Activated naive CD4-positive, alpha-beta T cell treated with anti-CD3 and anti-CD28 coated beads, Interleukin-2, amount 10 ng/mL, durations not matched to agents 7 days and 5 days (primary cell): ENCODE measurements around the gene SKA2.
A peak's percentile ranks its signal among the peaks of the same experiment; 100 is the strongest.
"Not testable (repeated sequence)": the region's sequence is repeated elsewhere in the genome, so short reads cannot be mapped to it uniquely, and the experiment has no call there.

ENCODE experiments used
- CTCF ChIA-PET: fragments of 350-600 bp; sonication (Branson Sonifier 250); formaldehyde crosslinking; loops from one replicate; lab custom pipeline; 2021; ENCODE audit warnings: antibody characterized with exemption; lab: Charles Lee
- DNase-seq: peaks from one replicate; pipeline ENCODE4 v3.0.0-alpha.2; 2020
- H3K27ac Mint-ChIP-seq: one replicate; pipeline ENCODE4 v1.8.0; 2021; ENCODE audit warnings: mild to moderate bottlenecking, moderate library complexity, mixed read lengths
- H3K27me3 Mint-ChIP-seq: one replicate; pipeline ENCODE4 v1.8.0; 2021; ENCODE audit warnings: mild to moderate bottlenecking, mixed read lengths
- H3K36me3 Mint-ChIP-seq: one replicate; pipeline ENCODE4 v1.8.0; 2021; ENCODE audit warnings: mixed read lengths
- H3K4me1 Mint-ChIP-seq: one replicate; pipeline ENCODE4 v1.8.0; 2021; ENCODE audit warnings: mixed read lengths
- H3K4me3 Mint-ChIP-seq: one replicate; pipeline ENCODE4 v1.8.0; 2021; ENCODE audit warnings: mild to moderate bottlenecking, moderate library complexity, mixed read lengths
- H3K9me3 Mint-ChIP-seq: one replicate; pipeline ENCODE4 v1.8.0; 2021; ENCODE audit warnings: mixed read lengths

SKA2 gene

DNA sequence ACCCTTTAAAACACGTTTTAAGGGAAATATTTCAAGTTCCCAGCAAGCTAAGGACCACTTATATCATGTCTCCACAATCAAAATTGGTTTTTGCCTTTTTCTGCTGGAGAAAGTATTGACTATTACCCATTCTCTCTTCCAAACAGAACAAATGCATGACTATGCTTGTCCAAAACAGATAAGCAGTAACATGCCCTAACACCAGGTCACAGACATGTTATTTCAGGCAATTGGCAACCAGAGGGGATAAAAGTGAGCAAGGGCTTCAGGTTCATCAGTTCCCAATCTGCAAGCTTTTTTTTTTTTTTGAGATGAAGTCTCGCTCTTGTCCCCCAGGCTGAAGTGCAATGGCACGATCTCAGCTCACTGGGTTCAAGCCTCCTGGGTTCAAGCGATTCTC is 15.0 kb downstream of the SKA2 start:
- H3K27me3 Mint-ChIP-seq, result no peaks in the 10 kb centered on the region
- no peaks in the 10 kb centered on the region for H3K4me1 Mint-ChIP-seq
- peaks cover 21% of the 10 kb centered on the region for H3K36me3 Mint-ChIP-seq
- no peak overlapping the region for H3K27ac Mint-ChIP-seq
- DNase-seq, result no peak
- H3K9me3 Mint-ChIP-seq, result no peaks in the 10 kb centered on the region
- CTCF ChIA-PET, result interaction anchor here (0.7 kb wide), 1 partner anchor 993 kb away, joined by 3 read pairs; no protein-coding TSS in a partner anchor
- no peak overlapping the region for H3K4me3 Mint-ChIP-seq

DNA sequence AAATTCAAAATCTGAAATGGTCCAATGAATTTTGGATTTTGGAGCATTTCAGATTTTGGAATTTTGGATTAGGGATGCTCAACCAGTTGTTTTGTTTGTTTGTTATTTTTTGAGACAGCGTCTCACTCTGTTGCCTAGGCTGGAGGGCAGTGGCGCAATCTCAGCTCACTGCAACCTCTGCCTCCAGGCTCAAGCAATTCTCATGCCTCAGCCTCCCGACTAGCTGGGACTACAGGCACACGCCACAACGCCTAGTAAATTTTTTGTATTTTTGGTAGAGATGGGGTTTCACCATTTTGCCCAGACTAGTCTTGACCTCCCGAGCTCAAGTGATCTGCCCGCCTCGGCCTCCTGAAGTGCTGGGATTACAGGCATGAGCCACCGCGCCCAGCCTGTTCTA is 16.6 kb downstream of the SKA2 start:
- H3K4me3 Mint-ChIP-seq, CTCF ChIA-PET, H3K9me3 Mint-ChIP-seq, H3K4me1 Mint-ChIP-seq, DNase-seq, H3K27ac Mint-ChIP-seq, H3K27me3 Mint-ChIP-seq: not testable (repeated sequence)
- H3K36me3 Mint-ChIP-seq, result peaks cover 15% of the 10 kb centered on the region

DNA sequence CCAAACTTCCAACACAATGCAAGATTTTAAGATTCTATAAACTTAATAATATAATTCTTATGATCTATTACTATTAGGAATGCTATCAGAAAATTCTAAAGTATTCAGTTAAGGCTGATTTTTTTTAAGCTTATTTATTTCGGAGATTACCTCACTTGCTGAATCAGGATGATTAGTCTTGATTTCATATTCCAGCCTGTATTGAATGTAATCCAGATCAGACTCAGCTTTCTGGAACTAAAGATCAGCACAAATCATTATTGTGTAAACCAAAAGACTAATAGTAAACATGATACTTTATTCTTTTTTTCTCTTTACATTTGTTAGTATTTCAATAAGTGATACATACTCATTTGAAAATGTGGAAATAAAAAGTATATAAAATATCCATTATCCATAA is 23.9 kb downstream of the SKA2 start:
- Mint-ChIP-seq H3K36me3 (peaks cover 28% of the 10 kb centered on the region), H3K9me3 (no peaks in the 10 kb centered on the region), H3K4me3 (no peak overlapping the region), H3K27me3 (no peaks in the 10 kb centered on the region), H3K27ac (no peak overlapping the region), H3K4me1 (no peaks in the 10 kb centered on the region)
- CTCF ChIA-PET, result no interaction called here
- no peak for DNase-seq

DNA sequence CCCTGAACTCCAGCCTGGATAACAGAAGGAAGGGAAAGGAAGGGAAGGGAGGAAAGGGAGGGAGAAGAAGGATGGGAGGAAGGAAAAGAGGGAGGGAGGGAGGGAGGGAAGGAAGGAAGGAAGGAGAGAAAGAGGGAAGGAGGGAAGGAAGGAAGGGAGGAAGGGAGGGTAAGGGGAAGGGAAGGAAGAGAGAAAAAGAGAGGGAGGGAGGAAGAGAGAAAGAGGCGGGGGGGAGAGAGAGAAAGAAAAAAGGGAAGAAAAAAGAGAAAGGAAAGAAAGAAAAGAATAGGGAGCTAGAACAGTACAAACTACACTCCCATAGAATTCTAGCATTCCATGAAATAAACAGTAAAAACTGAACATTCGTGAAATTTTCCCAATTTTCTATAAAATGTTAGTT is 25.2 kb downstream of the SKA2 start:
- H3K27ac Mint-ChIP-seq, result no peak overlapping the region
- no peaks in the 10 kb centered on the region for H3K27me3 Mint-ChIP-seq
- no peak overlapping the region for H3K4me3 Mint-ChIP-seq
- H3K4me1 Mint-ChIP-seq, result no peaks in the 10 kb centered on the region
- no peaks in the 10 kb centered on the region for H3K9me3 Mint-ChIP-seq
- peaks cover 28% of the 10 kb centered on the region for H3K36me3 Mint-ChIP-seq
- CTCF ChIA-PET, result interaction anchor here (0.6 kb wide), 1 partner anchor 374 kb away, joined by 3 read pairs; no protein-coding TSS in a partner anchor
- DNase-seq, result no peak

DNA sequence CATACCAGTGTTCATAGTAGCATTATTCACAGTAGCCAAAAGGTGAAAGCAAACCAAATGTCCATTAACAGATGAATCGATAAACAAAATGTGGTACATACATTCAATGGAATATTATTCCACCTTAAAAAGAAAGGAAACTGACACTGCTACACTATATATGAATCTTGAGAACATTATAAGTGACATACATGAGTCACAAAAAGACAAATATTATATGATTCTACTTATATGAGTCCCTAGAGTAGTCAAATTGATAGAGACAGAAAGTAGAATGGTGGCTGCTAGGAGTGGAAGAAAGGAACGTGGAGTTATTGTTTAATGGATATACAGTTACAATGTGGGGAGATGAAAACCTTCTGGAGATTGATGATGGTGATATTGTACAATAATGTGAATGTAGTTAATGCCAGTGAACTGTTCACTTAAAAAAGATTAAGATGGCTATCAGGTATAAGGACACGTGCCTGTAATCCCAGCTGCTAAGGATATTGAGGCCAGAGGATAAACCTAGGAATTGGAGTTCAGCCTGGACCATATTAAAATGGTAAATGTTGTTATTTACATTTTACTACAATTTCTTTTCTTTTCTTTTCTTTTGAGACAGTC is 28.1 kb downstream of the SKA2 start:
- Mint-ChIP-seq H3K4me1 (no peaks in the 10 kb centered on the region), H3K27me3 (no peaks in the 10 kb centered on the region), H3K36me3 (peaks cover 33% of the 10 kb centered on the region), H3K4me3 (no peak overlapping the region), H3K9me3 (no peaks in the 10 kb centered on the region), H3K27ac (no peak overlapping the region)
- no peak for DNase-seq
- CTCF ChIA-PET, result no interaction called here

DNA sequence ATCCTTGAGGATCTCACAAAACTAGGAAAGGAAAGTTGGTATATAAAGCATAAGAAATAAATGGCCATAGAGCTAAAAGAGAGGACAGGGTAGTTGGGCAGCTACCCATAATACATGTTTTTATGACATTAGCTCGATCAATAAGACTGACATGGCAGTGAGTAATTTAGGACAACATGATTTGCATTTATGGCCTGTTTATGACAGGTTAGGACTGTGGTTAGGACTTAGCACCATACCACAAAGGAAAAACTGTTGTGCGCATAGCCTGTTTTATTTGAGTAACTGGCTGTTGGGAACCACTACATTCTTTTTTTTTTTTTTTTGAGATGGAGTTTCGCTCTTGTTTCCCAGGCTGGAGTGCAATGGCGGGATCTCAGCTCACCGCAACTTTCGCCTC is 30.3 kb downstream of the SKA2 start:
- H3K9me3 Mint-ChIP-seq, result no peaks in the 10 kb centered on the region
- H3K4me1 Mint-ChIP-seq, result no peaks in the 10 kb centered on the region
- H3K27ac Mint-ChIP-seq, result no peak overlapping the region
- no peak overlapping the region for H3K4me3 Mint-ChIP-seq
- no peak for DNase-seq
- peaks cover 37% of the 10 kb centered on the region for H3K36me3 Mint-ChIP-seq
- H3K27me3 Mint-ChIP-seq, result no peaks in the 10 kb centered on the region
- CTCF ChIA-PET, result interaction anchor here (1.4 kb wide), 1 partner anchor 25 kb away, joined by 5 read pairs; no protein-coding TSS in a partner anchor

DNA sequence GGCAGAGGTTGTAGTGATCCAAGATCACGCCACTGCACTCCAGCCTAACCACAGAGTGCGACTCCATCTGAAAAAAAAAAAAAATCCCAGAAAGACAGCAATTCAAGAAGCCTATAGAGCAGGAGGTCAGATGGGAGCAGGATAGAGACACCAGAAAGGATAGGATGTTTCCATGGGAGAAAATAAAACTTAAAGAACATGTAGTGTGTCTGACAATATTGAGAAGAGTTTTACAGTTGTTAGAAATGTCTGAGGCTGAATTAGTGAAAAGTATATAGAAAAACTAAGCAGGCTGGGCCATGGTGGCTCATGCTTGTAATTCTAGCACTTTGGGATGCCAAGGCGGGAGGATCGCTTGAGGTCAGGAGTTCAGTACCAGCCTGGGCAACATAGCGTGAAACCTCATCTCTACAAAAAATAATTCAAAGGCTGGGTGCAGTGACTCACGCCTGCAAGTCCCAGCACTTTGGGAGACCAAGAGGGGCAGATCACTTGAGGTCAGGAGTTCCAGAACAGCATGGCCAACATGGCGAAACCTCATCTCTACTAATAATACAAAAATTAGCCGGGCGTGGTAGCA is 33.0 kb downstream of the SKA2 start:
- no peaks in the 10 kb centered on the region for H3K4me1 Mint-ChIP-seq
- H3K36me3 Mint-ChIP-seq, result peaks cover 35% of the 10 kb centered on the region
- no peak overlapping the region for H3K27ac Mint-ChIP-seq
- no peaks in the 10 kb centered on the region for H3K9me3 Mint-ChIP-seq
- DNase-seq, result no peak
- no peaks in the 10 kb centered on the region for H3K27me3 Mint-ChIP-seq
- CTCF ChIA-PET, result no interaction called here
- H3K4me3 Mint-ChIP-seq, result no peak overlapping the region

DNA sequence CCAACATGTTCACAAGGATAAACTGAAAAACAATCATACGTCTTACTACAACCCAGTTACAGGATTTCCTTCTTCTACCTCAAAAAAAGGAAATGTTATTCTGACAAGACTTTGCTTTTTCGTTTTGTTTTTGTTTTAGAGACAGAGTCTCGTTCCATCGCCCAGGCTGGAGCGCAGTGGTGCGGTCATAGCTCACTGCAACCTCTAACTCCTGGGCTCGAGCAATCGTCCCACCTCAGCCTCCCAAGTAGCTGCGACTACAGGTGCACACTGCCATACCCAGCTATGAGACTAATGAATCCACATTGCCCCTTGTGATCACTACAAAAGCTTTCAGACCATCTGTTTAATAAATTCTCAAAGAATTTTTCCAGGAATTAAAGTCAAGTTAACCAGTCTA is 39.5 kb downstream of the SKA2 start:
- CTCF ChIA-PET, result no interaction called here
- H3K27ac Mint-ChIP-seq, result no peak overlapping the region
- peaks cover 8% of the 10 kb centered on the region for H3K4me1 Mint-ChIP-seq
- peaks cover 30% of the 10 kb centered on the region for H3K36me3 Mint-ChIP-seq
- no peaks in the 10 kb centered on the region for H3K27me3 Mint-ChIP-seq
- H3K4me3 Mint-ChIP-seq, result no peak overlapping the region
- no peaks in the 10 kb centered on the region for H3K9me3 Mint-ChIP-seq
- no peak for DNase-seq

DNA sequence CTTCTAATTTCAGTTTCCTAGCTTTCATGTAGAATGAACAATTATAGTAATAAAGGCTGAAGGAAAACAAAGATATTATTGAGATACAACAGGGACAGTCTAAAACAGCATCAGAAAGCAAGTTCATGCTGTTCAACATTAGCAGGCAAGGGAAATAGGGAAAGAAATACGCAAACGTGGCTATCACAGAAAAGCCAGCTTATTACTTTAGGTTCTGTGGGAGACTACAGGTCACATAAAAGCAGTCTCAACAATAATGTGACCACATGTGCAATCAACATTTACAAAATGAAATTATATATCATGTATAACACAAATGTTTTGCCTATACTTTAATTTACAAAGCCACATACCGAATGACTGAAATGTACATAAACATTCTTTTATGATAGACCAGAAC is 43.4 kb downstream of the SKA2 start:
- no peak for DNase-seq
- H3K27ac Mint-ChIP-seq, result no peak overlapping the region
- H3K4me1 Mint-ChIP-seq, result peaks cover 35% of the 10 kb centered on the region
- CTCF ChIA-PET, result interaction anchor here (0.7 kb wide), 1 partner anchor 103 kb away, joined by 3 read pairs; no protein-coding TSS in a partner anchor
- H3K36me3 Mint-ChIP-seq, result peaks cover 27% of the 10 kb centered on the region
- H3K27me3 Mint-ChIP-seq, result peaks cover 3% of the 10 kb centered on the region
- H3K9me3 Mint-ChIP-seq, result no peaks in the 10 kb centered on the region
- no peak overlapping the region for H3K4me3 Mint-ChIP-seq

DNA sequence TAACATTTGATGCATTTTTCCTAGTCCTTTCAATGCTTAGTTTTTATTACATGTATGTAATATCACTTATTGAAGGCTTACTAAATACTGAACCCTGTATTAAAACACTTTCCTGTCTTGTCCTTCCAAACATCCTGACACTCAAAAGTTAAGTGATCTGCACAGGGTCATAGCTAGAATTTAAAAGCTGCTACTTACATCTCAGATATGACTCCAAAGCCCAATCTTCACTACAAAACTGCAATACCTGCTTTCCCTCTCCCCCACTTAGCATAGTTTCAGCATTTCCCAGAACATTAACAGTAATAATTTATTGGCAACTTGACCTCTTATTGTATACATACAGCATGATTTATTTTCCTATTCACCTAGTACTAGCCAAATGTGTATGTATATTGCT is 44.0 kb downstream of the SKA2 start:
- CTCF ChIA-PET, result interaction anchor here (0.7 kb wide), 1 partner anchor 103 kb away, joined by 3 read pairs; no protein-coding TSS in a partner anchor
- H3K27me3 Mint-ChIP-seq, result peaks cover 5% of the 10 kb centered on the region
- no peaks in the 10 kb centered on the region for H3K9me3 Mint-ChIP-seq
- DNase-seq, result no peak
- H3K36me3 Mint-ChIP-seq, result peaks cover 25% of the 10 kb centered on the region
- no peak overlapping the region for H3K27ac Mint-ChIP-seq
- H3K4me3 Mint-ChIP-seq, result no peak overlapping the region
- peaks cover 35% of the 10 kb centered on the region for H3K4me1 Mint-ChIP-seq

DNA sequence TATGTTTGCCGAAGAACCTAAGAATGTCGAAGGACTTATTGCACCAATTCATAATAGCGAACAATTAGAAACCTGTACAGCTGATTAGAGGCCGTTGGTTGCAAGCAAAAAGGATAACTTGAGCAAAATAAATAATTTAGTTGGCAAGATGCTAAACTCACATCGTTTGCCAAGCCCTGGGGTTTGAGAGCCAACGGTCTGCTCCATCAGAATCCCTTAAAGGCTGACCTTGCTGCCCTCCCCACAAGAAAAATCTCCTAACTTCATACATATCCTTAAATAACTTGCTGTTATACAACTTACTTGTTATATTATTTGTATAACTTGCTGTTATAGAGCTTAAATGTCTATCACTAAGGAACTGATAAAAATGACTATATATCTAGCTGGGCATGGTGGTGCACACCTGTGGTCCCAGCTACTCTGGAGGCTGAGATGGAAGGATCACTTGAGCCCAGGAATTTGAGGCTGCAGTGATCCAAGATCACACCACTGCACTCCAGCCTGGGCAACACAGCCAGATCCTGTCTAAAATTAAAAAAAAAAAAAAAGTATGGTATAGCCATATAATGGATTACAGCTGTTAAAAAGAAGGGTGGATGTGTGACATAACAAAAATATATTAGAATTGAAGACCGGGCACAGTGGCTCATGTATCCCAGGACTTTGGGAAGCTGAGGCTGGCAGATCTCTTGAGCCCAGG is 46.4 kb downstream of the SKA2 start:
- Mint-ChIP-seq H3K27me3 (peaks cover 5% of the 10 kb centered on the region), H3K36me3 (peaks cover 25% of the 10 kb centered on the region), H3K4me1 (peaks cover 56% of the 10 kb centered on the region), H3K9me3 (no peaks in the 10 kb centered on the region), H3K27ac (no peak overlapping the region), H3K4me3 (peak overlapping the region; percentile 15)
- CTCF ChIA-PET, result no interaction called here
- DNase-seq, result no peak

DNA sequence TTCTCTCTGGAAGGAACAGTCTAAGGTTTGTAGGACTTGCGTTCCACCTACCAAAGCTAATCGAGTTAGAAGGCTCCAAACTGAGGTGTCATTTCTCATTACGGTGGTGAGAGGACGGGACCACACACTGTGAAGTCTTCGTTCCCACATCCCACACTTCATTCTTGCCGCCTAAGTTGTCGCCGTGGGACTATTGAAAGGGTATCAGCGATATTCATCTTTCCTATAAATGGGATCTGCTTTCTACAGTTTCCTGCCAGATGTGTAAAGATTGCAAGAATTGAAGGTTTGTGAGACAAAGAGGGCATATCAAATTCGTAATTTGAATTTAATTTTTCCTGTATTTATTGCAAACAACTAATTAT is 47.7 kb downstream of the SKA2 start:
- Mint-ChIP-seq H3K4me1 (peaks cover 57% of the 10 kb centered on the region), H3K27me3 (peaks cover 5% of the 10 kb centered on the region), H3K9me3 (no peaks in the 10 kb centered on the region), H3K36me3 (peaks cover 28% of the 10 kb centered on the region), H3K4me3 (peak overlapping the region; percentile 97), H3K27ac (peak overlapping the region; percentile 94)
- CTCF ChIA-PET, result no interaction called here
- DNase-seq, result no peak

DNA sequence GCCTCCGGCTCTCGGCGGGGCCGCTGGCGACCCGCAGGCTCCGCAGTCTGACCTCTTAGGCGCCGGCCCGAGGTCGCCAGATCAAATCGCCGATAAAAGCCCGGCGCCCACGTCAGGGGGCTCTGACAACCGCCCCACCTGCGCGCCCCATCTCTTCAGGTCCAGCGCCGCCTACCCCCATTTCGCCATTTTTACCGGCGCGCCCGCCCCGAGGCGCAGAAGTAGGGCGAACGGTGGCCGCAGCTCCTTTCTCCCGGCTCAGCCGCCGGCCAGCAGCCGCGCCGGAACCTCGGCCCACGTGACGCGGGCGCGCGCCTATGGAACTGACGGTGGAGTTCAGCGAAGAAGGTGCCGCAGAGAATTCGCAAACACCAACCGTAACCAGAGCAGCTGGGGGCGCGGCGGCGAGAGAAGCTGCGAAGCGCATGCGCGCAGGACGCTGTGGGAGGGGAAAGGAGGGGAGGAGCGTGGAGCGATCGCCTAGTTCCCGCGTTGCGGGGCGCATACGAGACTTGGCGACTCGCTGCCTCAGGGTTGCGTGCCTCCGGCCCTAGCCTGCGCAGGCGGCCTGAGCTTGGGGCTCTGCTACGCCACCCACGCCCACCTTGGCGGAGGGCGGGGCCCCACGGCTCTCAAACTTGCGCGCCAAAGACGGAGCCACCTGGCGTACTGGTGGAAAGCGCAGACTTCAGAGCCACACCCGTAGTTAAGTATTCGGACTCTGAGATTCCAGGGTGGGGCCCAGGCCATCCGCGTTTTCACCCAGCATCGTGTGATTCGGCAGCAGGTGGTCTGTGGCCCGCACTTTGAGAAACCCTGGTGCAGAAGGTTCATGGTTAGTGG is 48.3 kb downstream of the SKA2 start, which contains the start of gene TRIM37:
TSS of gene TRIM37 (minus strand) at position 418 of the 843 bp plus-strand sequence. CDS start 419 bp downstream, outside the sequence.
- peaks cover 5% of the 10 kb centered on the region for H3K27me3 Mint-ChIP-seq
- peak within 1 kb of the TSS; percentile 97 for H3K4me3 Mint-ChIP-seq
- CTCF ChIA-PET, result interaction anchor here (0.7 kb wide), 1 partner anchor 37 kb away, joined by 3 read pairs; no protein-coding TSS in a partner anchor
- H3K36me3 Mint-ChIP-seq, result peaks cover 28% of the 10 kb centered on the region
- H3K27ac Mint-ChIP-seq, result peak within 1 kb of the TSS; percentile 94
- H3K9me3 Mint-ChIP-seq, result no peaks in the 10 kb centered on the region
- DNase-seq, result peak; percentile 99
- H3K4me1 Mint-ChIP-seq, result peaks cover 58% of the 10 kb centered on the region
